Muscle layer of duodenum (tissue), 2 donors: ENCODE results near the gene ESRRG.

Experiments
- H3K27ac ChIP-seq: one replicate; pipeline ENCODE4 v1.7.0; 2013; ENCODE audit warnings: mild to moderate bottlenecking, low read length
- H3K27me3 ChIP-seq: one replicate; pipeline ENCODE4 v1.7.0; 2013; ENCODE audit warnings: low read depth, mild to moderate bottlenecking, control low read depth, low read length
- H3K36me3 ChIP-seq, 2 donors: one replicate each; pipeline ENCODE4 v1.7.0; 2013; ENCODE audit warnings: low read length in 2 of 2, control low read depth in 1 of 2, mild to moderate bottlenecking in 1 of 2; ENCODE audit not compliant: insufficient read depth in 2 of 2, control insufficient read depth in 1 of 2
- H3K4me1 ChIP-seq, 2 donors: one replicate each; pipeline ENCODE4 v1.7.0; 2013; ENCODE audit warnings: low read length in 2 of 2, mild to moderate bottlenecking in 2 of 2, control low read depth in 1 of 2, moderate library complexity in 1 of 2; ENCODE audit not compliant: insufficient read depth in 2 of 2, control insufficient read depth in 1 of 2
- H3K4me3 ChIP-seq, 2 donors: one replicate each; pipeline ENCODE4 v1.7.0; 2013; ENCODE audit warnings: low read length in 2 of 2, low read depth in 1 of 2, mild to moderate bottlenecking in 1 of 2
- H3K9me3 ChIP-seq, 2 donors: one replicate each; pipeline ENCODE4 v1.7.0; 2013; ENCODE audit warnings: low read length in 2 of 2, control low read depth in 1 of 2, mild to moderate bottlenecking in 1 of 2; ENCODE audit not compliant: control insufficient read depth in 1 of 2
- donor health status: healthy.

ESRRG gene

DNA sequence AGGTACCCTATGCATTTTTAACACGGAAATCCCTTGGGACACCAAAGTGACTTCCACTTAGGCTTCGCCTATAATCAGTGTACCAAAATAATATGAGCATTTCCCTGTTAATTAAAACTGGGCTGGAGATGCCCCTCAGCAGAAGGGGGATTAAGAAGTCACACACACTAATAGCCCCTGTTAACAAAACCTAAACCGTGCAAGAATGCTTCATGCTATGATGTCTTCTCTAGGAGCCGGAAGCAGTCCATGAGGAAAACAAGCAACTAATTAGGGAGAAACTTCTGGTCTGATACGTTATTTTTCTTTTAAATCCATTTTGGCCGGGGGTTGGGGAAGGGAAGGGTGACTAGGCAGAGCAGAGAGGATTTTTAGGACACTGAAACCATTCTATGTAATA is 123.4 kb downstream of the ESRRG start:
- no peaks in the 10 kb centered on the region for H3K9me3 ChIP-seq
- H3K4me3 ChIP-seq, result no peak overlapping the region
- no peaks in the 10 kb centered on the region for H3K27me3 ChIP-seq
- H3K4me1 ChIP-seq, result no peaks in the 10 kb centered on the region
- no peaks in the 10 kb centered on the region for H3K36me3 ChIP-seq
- H3K27ac ChIP-seq, result no peak overlapping the region

DNA sequence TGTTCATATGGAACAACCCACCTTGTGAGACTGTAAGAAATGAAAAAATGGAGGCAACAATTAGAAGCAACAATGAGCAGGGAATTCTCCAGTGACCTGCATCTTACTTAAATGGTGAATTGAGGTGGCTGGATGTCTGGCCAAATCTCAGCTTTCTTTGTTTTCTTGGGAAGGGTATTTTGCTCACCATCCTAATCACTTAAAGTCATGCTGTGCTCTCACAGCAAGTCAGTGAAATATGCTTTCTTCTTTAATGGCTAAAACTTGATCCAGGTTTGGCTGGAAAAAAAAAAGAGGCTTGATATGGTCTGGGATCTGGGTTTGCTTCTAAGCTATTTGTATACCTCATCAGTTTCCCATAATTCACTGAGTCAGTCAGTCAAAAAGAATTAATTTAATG is 124.8 kb downstream of the ESRRG start:
- Histone ChIP-seq H3K4me3 (no peak overlapping the region), H3K9me3 (no peaks in the 10 kb centered on the region), H3K4me1 (no peaks in the 10 kb centered on the region), H3K27ac (no peak overlapping the region), H3K27me3 (no peaks in the 10 kb centered on the region), H3K36me3 (no peaks in the 10 kb centered on the region)

- Histone ChIP-seq H3K27me3 (no peaks in the 10 kb centered on the region), H3K27ac (no peak overlapping the region), H3K9me3 (no peaks in the 10 kb centered on the region), H3K36me3 (no peaks in the 10 kb centered on the region), H3K4me1 (no peaks in the 10 kb centered on the region), H3K4me3 (no peak overlapping the region)
Measured at GRCh38 chr1:216596281-216596862, 126.9 kb downstream of the ESRRG start.

DNA sequence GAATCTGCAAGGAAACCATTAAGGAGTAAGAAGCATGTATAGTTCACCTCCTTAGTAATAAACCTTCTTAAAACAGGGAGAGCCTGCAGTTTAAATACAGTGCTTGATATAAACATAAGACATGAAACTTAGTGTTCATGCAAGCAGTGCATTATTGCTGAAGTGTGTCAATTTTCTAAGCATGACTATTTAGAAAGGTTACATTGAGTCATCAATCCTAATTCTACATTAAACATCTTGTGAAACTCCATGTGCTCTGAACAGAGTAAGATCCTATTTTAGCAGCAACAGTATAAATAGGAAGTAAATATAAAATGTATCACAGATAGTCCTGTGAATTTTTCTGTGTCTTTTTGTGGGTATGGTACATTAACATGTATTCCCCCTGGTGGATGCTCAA is 135.5 kb downstream of the ESRRG start:
- H3K9me3 ChIP-seq, result peaks cover 0 to 3% of the 10 kb centered on the region in 2 donors
- H3K27ac ChIP-seq, result no peak overlapping the region
- H3K27me3 ChIP-seq, result no peaks in the 10 kb centered on the region
- no peaks in the 10 kb centered on the region for H3K4me1 ChIP-seq
- H3K4me3 ChIP-seq, result no peak overlapping the region
- H3K36me3 ChIP-seq, result no peaks in the 10 kb centered on the region

- Histone ChIP-seq H3K9me3 (no peaks in the 10 kb centered on the region), H3K4me1 (no peaks in the 10 kb centered on the region), H3K4me3 (no peak overlapping the region), H3K36me3 (no peaks in the 10 kb centered on the region), H3K27me3 (no peaks in the 10 kb centered on the region), H3K27ac (no peak overlapping the region)
Measured at GRCh38 chr1:216582151-216582550, 141.1 kb downstream of the ESRRG start.

DNA sequence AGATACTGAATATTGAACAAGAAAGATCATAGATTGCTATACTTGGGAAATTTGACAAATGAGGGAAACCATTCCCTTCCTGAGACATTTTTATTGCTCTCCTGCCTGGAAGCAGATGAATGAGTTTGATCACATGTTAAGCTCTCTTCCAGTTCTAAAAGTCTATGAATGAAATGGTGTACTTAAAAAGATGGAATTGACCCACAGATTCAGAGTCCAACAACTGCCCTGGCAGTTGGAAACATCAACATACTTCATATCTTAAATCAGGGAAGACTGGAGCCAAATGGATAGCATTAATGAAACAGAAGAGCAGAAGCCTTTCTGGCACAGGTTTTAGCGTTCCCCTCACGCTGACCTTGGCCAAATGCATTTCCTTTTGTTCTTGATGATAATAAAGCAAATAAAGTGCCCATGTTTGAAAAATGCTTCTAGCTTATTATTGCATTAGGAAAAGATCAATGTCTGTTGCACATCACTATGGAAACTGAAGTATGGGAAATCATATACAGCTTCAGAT is 142.6 kb downstream of the ESRRG start:
- Histone ChIP-seq H3K4me1 (no peaks in the 10 kb centered on the region), H3K36me3 (no peaks in the 10 kb centered on the region), H3K27ac (no peak overlapping the region), H3K4me3 (no peak overlapping the region), H3K27me3 (no peaks in the 10 kb centered on the region), H3K9me3 (no peaks in the 10 kb centered on the region)

- H3K9me3 ChIP-seq, result no peaks in the 10 kb centered on the region
- no peak overlapping the region for H3K27ac ChIP-seq
- H3K27me3 ChIP-seq, result no peaks in the 10 kb centered on the region
- no peak overlapping the region for H3K4me3 ChIP-seq
- no peaks in the 10 kb centered on the region for H3K36me3 ChIP-seq
- no peaks in the 10 kb centered on the region for H3K4me1 ChIP-seq
Measured at GRCh38 chr1:216576234-216576937, 146.8 kb downstream of the ESRRG start.

DNA sequence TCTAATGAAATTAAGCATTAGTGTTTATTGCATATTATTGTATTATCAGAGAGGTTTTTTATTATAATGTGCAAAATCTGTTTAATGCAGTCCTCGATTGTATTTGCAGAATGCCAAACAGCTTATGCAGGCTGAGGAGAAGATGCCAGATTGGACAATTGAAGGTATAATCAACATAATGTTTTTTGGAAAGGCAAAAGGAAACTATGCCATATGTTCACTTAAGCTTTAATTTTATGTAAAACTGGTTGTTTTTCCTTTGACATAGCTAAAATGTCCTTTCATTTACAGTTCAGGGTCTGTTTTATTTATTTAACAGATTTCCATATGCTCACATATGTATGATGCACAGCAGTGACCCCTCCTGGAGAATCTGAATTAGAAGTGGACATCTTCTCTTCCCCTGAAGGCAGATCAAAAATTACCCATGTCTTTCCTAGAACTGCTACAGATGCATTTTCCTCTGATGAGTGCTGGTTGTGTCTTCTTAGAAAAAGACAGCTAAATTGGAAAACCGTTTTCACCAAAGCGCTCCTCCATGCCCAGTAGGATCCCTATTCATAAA is 156.5 kb downstream of the ESRRG start:
- no peaks in the 10 kb centered on the region for H3K27me3 ChIP-seq

DNA sequence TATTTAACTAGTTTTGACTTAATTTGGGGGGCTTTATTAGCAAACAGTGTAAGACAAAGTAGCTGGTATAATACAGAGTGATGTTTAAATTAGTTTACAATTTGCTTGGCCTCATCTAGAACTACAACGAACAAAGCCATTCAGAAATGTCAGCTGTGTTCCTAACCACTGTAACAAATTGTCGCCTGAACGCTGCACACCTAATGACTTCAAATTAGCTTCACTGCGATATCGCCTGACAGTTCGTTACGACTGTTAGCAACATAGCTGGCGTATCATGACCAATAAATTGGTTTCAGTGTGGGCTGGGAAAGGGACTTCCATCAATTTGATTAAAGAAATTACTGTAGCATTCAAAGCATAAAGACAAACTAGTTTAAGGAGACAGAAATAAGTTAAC is 160.1 kb downstream of the ESRRG start:
- Histone ChIP-seq H3K4me1 (no peaks in the 10 kb centered on the region), H3K27ac (no peak overlapping the region), H3K27me3 (no peaks in the 10 kb centered on the region), H3K4me3 (no peak overlapping the region), H3K36me3 (no peaks in the 10 kb centered on the region), H3K9me3 (no peaks in the 10 kb centered on the region)

More for the DNA sequence above, 156.5 kb downstream of the ESRRG start:
- Histone ChIP-seq H3K4me1 (no peaks in the 10 kb centered on the region), H3K27ac (no peak overlapping the region), H3K36me3 (no peaks in the 10 kb centered on the region), H3K4me3 (no peak overlapping the region), H3K9me3 (no peaks in the 10 kb centered on the region)

- Histone ChIP-seq H3K4me3 (no peak overlapping the region), H3K27ac (no peak overlapping the region), H3K4me1 (no peaks in the 10 kb centered on the region), H3K27me3 (no peaks in the 10 kb centered on the region), H3K9me3 (no peaks in the 10 kb centered on the region), H3K36me3 (no peaks in the 10 kb centered on the region)
Measured at GRCh38 chr1:216562383-216562782, 160.8 kb downstream of the ESRRG start.

DNA sequence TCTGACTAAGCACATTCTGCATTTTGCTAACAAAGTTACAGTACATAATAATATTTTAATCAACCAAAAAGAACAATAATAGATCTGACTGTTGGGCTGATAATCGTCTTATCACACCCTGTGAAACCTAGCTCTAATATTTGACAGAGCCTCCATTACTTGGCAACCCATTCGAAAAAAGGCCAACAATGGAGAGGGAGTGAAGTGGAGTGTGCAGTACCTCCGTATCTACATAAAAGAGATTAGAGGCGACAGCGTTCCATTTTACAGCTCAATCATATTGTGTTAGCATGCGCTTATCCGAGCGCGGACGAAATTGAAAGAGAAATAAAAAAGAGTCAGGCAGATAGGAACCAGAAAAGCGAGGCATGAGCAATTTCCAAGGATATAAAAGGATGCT is 162.7 kb downstream of the ESRRG start:
- no peak overlapping the region for H3K4me3 ChIP-seq
- no peak overlapping the region for H3K27ac ChIP-seq
- H3K27me3 ChIP-seq, result no peaks in the 10 kb centered on the region
- no peaks in the 10 kb centered on the region for H3K9me3 ChIP-seq
- no peaks in the 10 kb centered on the region for H3K4me1 ChIP-seq
- H3K36me3 ChIP-seq, result no peaks in the 10 kb centered on the region
